Activated naive CD8-positive, alpha-beta T cell treated with anti-CD3 and anti-CD28 coated beads, Interleukin-2, amount 50 U/mL, for 16 hours (primary cell): ENCODE measurements around the gene S100A16.
"Not testable (repeated sequence)": the region's sequence is repeated elsewhere in the genome, so short reads cannot be mapped to it uniquely, and the experiment has no call there.

ENCODE experiments used
- DNase-seq: peaks from one replicate; pipeline ENCODE4 v3.0.0-alpha.2; 2020; ENCODE audit warnings: low read depth, low spot score

S100A16 gene

DNA sequence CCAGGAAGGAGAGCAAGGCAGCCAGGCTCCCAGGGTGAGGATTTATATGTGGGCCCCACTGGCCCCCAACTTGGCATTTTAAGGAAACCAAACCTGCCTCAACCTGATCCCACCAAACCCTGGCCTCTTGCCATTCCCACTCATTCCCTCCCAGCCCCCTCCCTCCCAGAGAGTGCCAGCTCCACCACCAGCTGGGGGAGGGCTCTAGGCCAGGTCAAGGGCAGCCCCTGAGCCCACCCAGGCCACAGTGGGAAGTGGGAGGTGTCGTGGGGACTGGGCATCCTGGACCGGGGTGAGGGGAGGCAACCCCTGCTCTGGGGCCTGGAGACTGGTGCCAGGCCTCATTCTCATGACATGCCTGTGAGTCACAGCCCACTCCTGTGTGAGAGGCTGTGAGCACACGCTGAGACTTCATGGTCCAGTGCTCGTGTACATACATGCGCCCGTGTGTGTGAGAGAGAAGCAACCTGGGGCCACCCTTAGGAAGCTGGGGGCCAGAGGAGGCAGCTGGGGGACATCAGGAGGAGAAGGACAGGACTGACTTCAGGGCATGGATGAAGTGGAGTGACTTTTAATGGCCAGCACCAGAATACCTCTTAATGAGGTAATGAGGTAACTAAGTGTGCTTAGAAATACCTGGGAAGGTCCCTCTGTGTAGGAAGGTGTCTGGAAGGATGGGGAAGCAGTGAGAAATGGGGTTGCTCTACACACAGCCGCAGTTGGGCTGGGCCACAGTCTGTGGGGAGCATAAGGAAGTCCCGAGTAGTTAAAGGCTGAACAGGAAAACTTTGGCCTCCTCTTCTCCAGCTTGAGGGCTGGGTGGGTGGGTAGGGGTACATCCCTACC is 47.2 kb downstream of the S100A16 start, which contains the start of gene S100A2:
Gene S100A2 (minus strand): TSS at position 316 of the 846 bp plus-strand sequence. CDS start 1,967 bp downstream, outside the sequence.
- no peak for DNase-seq

DNA sequence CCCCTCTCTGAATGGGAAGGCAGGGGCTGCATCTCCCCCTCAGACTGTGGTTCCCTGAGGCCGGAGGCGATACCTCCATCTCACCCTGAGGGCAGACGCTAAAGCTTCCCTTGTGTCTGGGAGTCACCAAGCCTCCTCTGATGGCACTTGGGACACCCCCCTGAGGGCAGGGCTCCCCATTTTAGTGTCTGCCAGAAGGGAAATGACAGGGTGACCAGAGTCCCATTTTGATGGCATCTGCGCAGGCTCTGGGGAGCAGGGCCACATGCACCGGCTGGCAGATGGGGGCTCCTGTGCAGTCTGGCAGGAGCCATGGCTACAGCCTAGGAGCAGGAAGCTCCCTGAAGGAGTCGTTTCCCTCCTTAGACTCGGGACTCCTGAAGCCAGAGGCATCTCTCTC is 48.9 kb downstream of the S100A16 start:
- no peak for DNase-seq

- DNase-seq = no peak
These were observed 49.4 kb downstream of the S100A16 start for GRCh38 chr1:153563483-153563901.

GRCh38 chr1:153562021-153562420 is 50.9 kb downstream of the S100A16 start:
- not testable (repeated sequence) for DNase-seq

- DNase-seq = no peak
These were observed 51.4 kb downstream of the S100A16 start for GRCh38 chr1:153561466-153561985.

GRCh38 chr1:153560771-153561465 is 52.0 kb downstream of the S100A16 start:
- no peak for DNase-seq

DNA sequence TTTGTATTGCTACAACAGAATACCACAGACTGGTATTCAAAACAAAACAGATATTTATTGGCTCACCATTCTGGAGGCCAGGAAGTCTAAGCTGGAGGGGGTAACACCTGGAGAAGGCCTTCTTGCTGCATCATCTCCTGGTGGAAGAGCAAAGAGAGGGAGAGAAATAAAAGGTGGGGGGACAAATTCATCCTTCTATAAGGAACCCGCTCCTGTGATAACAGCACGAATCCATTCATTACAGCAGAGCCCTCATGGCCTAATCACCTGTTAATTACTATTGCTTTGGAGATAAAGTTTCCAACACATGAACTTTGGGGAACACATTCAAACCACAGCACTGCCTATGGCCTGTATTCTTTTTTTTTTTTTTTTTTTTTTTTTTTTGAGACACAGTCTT is 52.7 kb downstream of the S100A16 start:
- DNase-seq = no peak

- no peak for DNase-seq
These were observed 55.1 kb downstream of the S100A16 start for GRCh38 chr1:153557877-153558276.
